WTC11 (cell line): Measurements from ENCODE around the gene SPEM2. TPM values are rescaled to one million over a fixed set of nuclear protein-coding genes. Genes with fewer than 3 reads are reported as not detected.
"Not testable (repeated sequence)": the region's sequence is repeated elsewhere in the genome, so short reads cannot be mapped to it uniquely, and the experiment has no call there.

Source experiments
- ATAC-seq: fragments of 200-7000 bp; cut with Tn5 transposase; 2 replicates; pipeline ENCODE4 v1.10.0; 2021; ENCODE audit warnings: mild to moderate bottlenecking, moderate library complexity
- CTCF ChIA-PET: fragments of 300-600 bp; sonication (Branson Sonifier 250); formaldehyde crosslinking; loops from one replicate; lab custom pipeline; 2021; ENCODE audit warnings: antibody characterized with exemption; lab: Charles Lee
- POLR2A ChIA-PET: fragments of 350-600 bp; sonication (Branson Sonifier 250); formaldehyde crosslinking; loops from one replicate; lab custom pipeline; 2021; ENCODE audit warnings: antibody characterized with exemption; lab: Charles Lee
- DNase-seq: peaks from one replicate; pipeline ENCODE4 v3.0.0; 2021; ENCODE audit warnings: low spot score
- H3K27ac Mint-ChIP-seq: 2 replicates; pipeline ENCODE4 v1.8.0; 2021; ENCODE audit warnings: mixed read lengths
- H3K27me3 Mint-ChIP-seq: 2 replicates; pipeline ENCODE4 v1.8.0; 2021; ENCODE audit warnings: low read depth, mild to moderate bottlenecking, moderate library complexity, mixed read lengths
- H3K36me3 Mint-ChIP-seq: 2 replicates; pipeline ENCODE4 v1.8.0; 2021; ENCODE audit warnings: mixed read lengths
- H3K4me1 Mint-ChIP-seq: 2 replicates; pipeline ENCODE4 v1.8.0; 2022; ENCODE audit warnings: mixed read lengths
- H3K4me3 Mint-ChIP-seq: 2 replicates; pipeline ENCODE4 v1.8.0; 2021; ENCODE audit warnings: mild to moderate bottlenecking, moderate library complexity, mixed read lengths
- H3K9me3 Mint-ChIP-seq: 2 replicates; pipeline ENCODE4 v1.8.0; 2021; ENCODE audit warnings: mixed read lengths
- ATF3 ChIP-seq: sonication (generic); formaldehyde crosslinking; conservative IDR thresholded peaks from 2 replicates; pipeline ENCODE4 v1.8.1; 2022; ENCODE audit warnings: mild to moderate bottlenecking, missing genetic modification reagents
- CBFB ChIP-seq: sonication (generic); formaldehyde crosslinking; IDR thresholded peaks from 2 replicates; pipeline ENCODE4 v1.8.1; 2022; ENCODE audit warnings: mild to moderate bottlenecking, low read depth, missing genetic modification reagents
- CREB1 ChIP-seq: sonication (generic); formaldehyde crosslinking; IDR thresholded peaks from 2 replicates; pipeline ENCODE4 v1.8.0; 2023; ENCODE audit warnings: mild to moderate bottlenecking, missing genetic modification reagents
- CTCF ChIP-seq: fragments of 200-600 bp; IDR thresholded peaks from 2 replicates; pipeline ENCODE4 v1.8.0; 2022; ENCODE audit warnings: antibody characterized with exemption
- E2F1 ChIP-seq: sonication (generic); formaldehyde crosslinking; IDR thresholded peaks from 2 replicates; pipeline ENCODE4 v1.8.0; 2022; ENCODE audit warnings: mild to moderate bottlenecking, missing genetic modification reagents
- GABPB1 ChIP-seq: sonication (generic); formaldehyde crosslinking; IDR thresholded peaks from 2 replicates; pipeline ENCODE4 v1.8.1; 2023; ENCODE audit warnings: mild to moderate bottlenecking, missing genetic modification reagents
- IRF1 ChIP-seq: sonication (generic); formaldehyde crosslinking; IDR thresholded peaks from 2 replicates; pipeline ENCODE4 v1.8.0; 2023; ENCODE audit warnings: missing genetic modification reagents
- JUN ChIP-seq: sonication (generic); formaldehyde crosslinking; IDR thresholded peaks from 2 replicates; pipeline ENCODE4 v1.8.0; 2023; ENCODE audit warnings: mild to moderate bottlenecking, missing genetic modification reagents
- NR3C1 ChIP-seq: sonication (generic); formaldehyde crosslinking; conservative IDR thresholded peaks from 2 replicates; pipeline ENCODE4 v1.8.1; 2023; ENCODE audit warnings: low read depth, mild to moderate bottlenecking, missing genetic modification reagents
- OVOL2 ChIP-seq: fragments of 250-450 bp; sonication (Bioruptor Pico); IDR thresholded peaks from 2 replicates; pipeline ENCODE4 v1.9.0; 2021; ENCODE audit warnings: mild to moderate bottlenecking, borderline replicate concordance
- PRRX2 ChIP-seq: fragments of 250-450 bp; sonication (Bioruptor Pico); IDR thresholded peaks from 2 replicates; pipeline ENCODE4 v1.8.0; 2021; ENCODE audit warnings: mild to moderate bottlenecking
- ZBTB43 ChIP-seq: sonication (generic); formaldehyde crosslinking; IDR thresholded peaks from 2 replicates; pipeline ENCODE4 v1.8.1; 2023; ENCODE audit warnings: mild to moderate bottlenecking, missing genetic modification reagents
- ZMAT4 ChIP-seq: fragments of 250-450 bp; sonication (Bioruptor Pico); IDR thresholded peaks from 2 replicates; pipeline ENCODE4 v1.9.0; 2021; ENCODE audit warnings: mild to moderate bottlenecking
- ZNF263 ChIP-seq: sonication (generic); formaldehyde crosslinking; IDR thresholded peaks from 2 replicates; pipeline ENCODE4 v1.8.1; 2022; ENCODE audit warnings: low read depth, mild to moderate bottlenecking, moderate library complexity, missing genetic modification reagents
- ZNF423 ChIP-seq: fragments of 250-450 bp; sonication (Bioruptor Pico); IDR thresholded peaks from 2 replicates; pipeline ENCODE4 v2.1.2; 2022; ENCODE audit warnings: mild to moderate bottlenecking, moderate library complexity
- ZNF532 ChIP-seq: fragments of 250-450 bp; sonication (Bioruptor Pico); IDR thresholded peaks from 2 replicates; pipeline ENCODE4 v1.9.0; 2021; ENCODE audit warnings: mild to moderate bottlenecking, borderline replicate concordance
- total RNA-seq: library from RNA; stranded (reverse); gene quantifications from 3 replicates; pipeline ENCODE4 v1.2.3, GENCODE V29; 2021

Gene SPEM2
- total RNA-seq, 1 experiment from 2014 or later, result 0.13 TPM

GRCh38 chr17:7468804-7469389 lies 43.5 kb downstream of the SPEM2 start:
- H3K36me3 Mint-ChIP-seq, result no peaks in the 10 kb centered on the region
- DNase-seq (no peak), ATAC-seq (no peak)
- TF ChIP-seq E2F1 (CRISPR knock-in tag), result no peak
- TF ChIP-seq ZMAT4 (CRISPR knock-in tag), result no peak
- no peak for TF ChIP-seq ZNF263 (CRISPR knock-in tag)
- H3K4me1 Mint-ChIP-seq, result 0 out of 2 replicates have a peak, but pooled peaks cover 6% of the 10 kb centered on the region
- ChIA-PET CTCF (no interaction called here), POLR2A (no interaction called here)
- H3K27me3 Mint-ChIP-seq, result no peaks in the 10 kb centered on the region
- H3K4me3 Mint-ChIP-seq, result no peak overlapping the region
- no peaks in the 10 kb centered on the region for H3K9me3 Mint-ChIP-seq
- peak overlapping the region; percentile 41 for H3K27ac Mint-ChIP-seq

- H3K9me3 Mint-ChIP-seq, H3K4me1 Mint-ChIP-seq, H3K27ac Mint-ChIP-seq, ATAC-seq, DNase-seq, H3K27me3 Mint-ChIP-seq, POLR2A ChIA-PET, H3K4me3 Mint-ChIP-seq, H3K36me3 Mint-ChIP-seq, CTCF ChIA-PET: not testable (repeated sequence)
Observed at GRCh38 chr17:7469843-7470242, 44.4 kb downstream of the SPEM2 start.

- H3K4me1 Mint-ChIP-seq, DNase-seq, H3K27ac Mint-ChIP-seq, H3K36me3 Mint-ChIP-seq, H3K27me3 Mint-ChIP-seq, POLR2A ChIA-PET, H3K9me3 Mint-ChIP-seq, ATAC-seq, H3K4me3 Mint-ChIP-seq: not testable (repeated sequence)
- CTCF ChIA-PET, result interaction anchor here (1.4 kb wide), 1 partner anchor 29 kb away, joined by 3 read pairs; no protein-coding TSS in a partner anchor
Observed at GRCh38 chr17:7470457-7470973, 45.1 kb downstream of the SPEM2 start.

GRCh38 chr17:7471729-7472128 lies 46.3 kb downstream of the SPEM2 start:
- Mint-ChIP-seq H3K27me3 (no peaks in the 10 kb centered on the region), H3K27ac (no peak overlapping the region)
- POLR2A ChIA-PET, result no interaction called here
- TF ChIP-seq ZBTB43 (CRISPR knock-in tag) (no peak), CBFB (CRISPR knock-in tag) (no peak), ZNF532 (CRISPR knock-in tag) (no peak), ATF3 (CRISPR knock-in tag) (no peak), ZNF423 (CRISPR knock-in tag) (no peak), GABPB1 (CRISPR knock-in tag) (no peak), CTCF (no peak), IRF1 (CRISPR knock-in tag) (no peak), CREB1 (CRISPR knock-in tag) (no peak), PRRX2 (CRISPR knock-in tag) (no peak), JUN (no peak), OVOL2 (CRISPR knock-in tag) (no peak), NR3C1 (CRISPR knock-in tag) (no peak)

More at GRCh38 chr17:7471729-7472128, 46.3 kb downstream of the SPEM2 start:
- H3K4me3 Mint-ChIP-seq, result no peak overlapping the region
- CTCF ChIA-PET, result interaction anchor here (1.4 kb wide), 1 partner anchor 30 kb away, joined by 3 read pairs; no protein-coding TSS in a partner anchor
- DNase-seq, result no peak
- H3K36me3 Mint-ChIP-seq, result no peaks in the 10 kb centered on the region
- no peak for ATAC-seq
- H3K9me3 Mint-ChIP-seq, result no peaks in the 10 kb centered on the region
- peaks cover 10% of the 10 kb centered on the region for H3K4me1 Mint-ChIP-seq
